B cell (primary cell): Measurements from ENCODE around the gene CRYBG2.

Experiments
- CTCF ChIP-seq: fragments of 200-600 bp; IDR thresholded peaks from one replicate; pipeline ENCODE4 v1.8.0; 2022; ENCODE audit warnings: antibody characterized with exemption, mild to moderate bottlenecking
- EZH2 ChIP-seq: IDR thresholded peaks from 2 replicates; pipeline ENCODE4 v1.6.1; 2012; ENCODE audit warnings: borderline replicate concordance, low read depth, mild to moderate bottlenecking, moderate library complexity, low read length; ENCODE audit not compliant: insufficient read depth, poor library complexity, severe bottlenecking

GRCh38 chr1:26283871-26284596, 69.9 kb downstream of the CRYBG2 start:
- TF ChIP-seq CTCF (no peak), EZH2 (no peak)
